Activated CD4-positive, alpha-beta T cell treated with anti-CD3 and anti-CD28 coated beads for 24 hours (primary cell): Measurements from ENCODE around the gene JAML.
"Not testable (repeated sequence)": the region's sequence is repeated elsewhere in the genome, so short reads cannot be mapped to it uniquely, and the experiment has no call there.

Experiments
- DNase-seq, 2 donors: peaks; one replicate each; pipeline ENCODE4 v3.0.0-alpha.2; 2020; ENCODE audit warnings: low read depth in 2 of 2

JAML gene

GRCh38 chr11:118193910-118194566 lies 30.8 kb downstream of the JAML start:
- DNase-seq, result no peak

GRCh38 chr11:118192817-118193216 lies 32.0 kb downstream of the JAML start:
- not testable (repeated sequence) for DNase-seq

GRCh38 chr11:118190942-118191506 lies 33.8 kb downstream of the JAML start:
- DNase-seq, result not testable (repeated sequence)

- no peak for DNase-seq
These were observed 38.3 kb downstream of the JAML start for GRCh38 chr11:118186346-118187107.

GRCh38 chr11:118184784-118185579 lies 39.8 kb downstream of the JAML start:
- DNase-seq, result no peak

- DNase-seq, result not testable (repeated sequence)
These were observed 41.1 kb downstream of the JAML start for GRCh38 chr11:118183691-118184090.

- DNase-seq, result no peak
These were observed 44.5 kb downstream of the JAML start for GRCh38 chr11:118180300-118180703.

GRCh38 chr11:118176778-118177134 lies 48.1 kb downstream of the JAML start:
- no peak for DNase-seq

- no peak for DNase-seq
These were observed 48.6 kb downstream of the JAML start, which contains the start of gene SCN2B for GRCh38 chr11:118175993-118176777. Gene SCN2B (minus strand): TSS chr11:118176639. CDS start chr11:118176431, 208 bp downstream.

GRCh38 chr11:118175031-118175992 lies 49.5 kb downstream of the JAML start:
- DNase-seq, result no peak

- no peak for DNase-seq
These were observed 50.7 kb downstream of the JAML start for GRCh38 chr11:118174006-118174567.

GRCh38 chr11:118172356-118172755 lies 52.5 kb downstream of the JAML start:
- no peak for DNase-seq

GRCh38 chr11:118171269-118172062 lies 53.3 kb downstream of the JAML start:
- peak; percentile 56 to 73 for DNase-seq

GRCh38 chr11:118170882-118171268 lies 53.9 kb downstream of the JAML start:
- DNase-seq, result no peak

- no peak for DNase-seq
These were observed 54.6 kb downstream of the JAML start for GRCh38 chr11:118170231-118170630.

- DNase-seq, result no peak
These were observed 55.3 kb downstream of the JAML start for GRCh38 chr11:118169300-118170140.

- DNase-seq, result no peak
These were observed 56.1 kb downstream of the JAML start for GRCh38 chr11:118168751-118169150.

GRCh38 chr11:118168316-118168715 lies 56.5 kb downstream of the JAML start:
- DNase-seq, result no peak
